MM.1S (cell line): ENCODE data around the gene RNF43.
A peak's percentile ranks its signal among the peaks of the same experiment; 100 is the strongest.

ENCODE experiments used
- DNase-seq: peaks from one replicate; pipeline ENCODE4 v3.0.0-alpha.2; 2015
- H2AFZ ChIP-seq: fragments of 300-600 bp; sonication (generic); 2 replicates; pipeline ENCODE4 v1.6.0; 2016; ENCODE audit warnings: antibody characterized with exemption, low read length
- H3F3A ChIP-seq: fragments of 300-600 bp; sonication (generic); 2 replicates; pipeline ENCODE4 v1.6.1; 2016; ENCODE audit warnings: mild to moderate bottlenecking, antibody characterized with exemption, low read length, moderate library complexity, mixed read lengths; ENCODE audit not compliant: insufficient read depth
- H3K27ac ChIP-seq: fragments of 300-600 bp; sonication (generic); 2 replicates; pipeline ENCODE4 v1.5.1; 2016; ENCODE audit warnings: mild to moderate bottlenecking, low read length
- H3K27me3 ChIP-seq: fragments of 300-600 bp; sonication (generic); replicated peaks from 2 replicates; pipeline ENCODE4 v1.6.0; 2016; ENCODE audit warnings: low read length; ENCODE audit not compliant: insufficient read depth
- H3K36me3 ChIP-seq: fragments of 300-600 bp; sonication (generic); replicated peaks from 2 replicates; pipeline ENCODE4 v1.6.1; 2016; ENCODE audit warnings: mild to moderate bottlenecking, low read length, mixed read lengths; ENCODE audit not compliant: insufficient read depth
- H3K4me1 ChIP-seq: fragments of 300-600 bp; sonication (generic); 2 replicates; pipeline ENCODE4 v1.6.1; 2016; ENCODE audit warnings: low read length, mixed read lengths
- H3K4me2 ChIP-seq: fragments of 300-600 bp; sonication (generic); 2 replicates; pipeline ENCODE4 v1.6.0; 2016; ENCODE audit warnings: low read depth, low read length
- H3K4me3 ChIP-seq: fragments of 300-600 bp; sonication (generic); 2 replicates; pipeline ENCODE4 v1.5.1; 2016; ENCODE audit warnings: low read length, mixed read lengths
- H3K79me2 ChIP-seq: fragments of 300-600 bp; sonication (generic); 2 replicates; pipeline ENCODE4 v1.6.1; 2016; ENCODE audit warnings: mixed run types, low read length, mixed read lengths
- H3K9ac ChIP-seq: fragments of 300-600 bp; sonication (generic); 2 replicates; pipeline ENCODE4 v1.6.1; 2016; ENCODE audit warnings: low read length, mixed read lengths
- H3K9me2 ChIP-seq: fragments of 300-600 bp; sonication (generic); replicated peaks from 2 replicates; pipeline ENCODE4 v1.6.1; 2016; ENCODE audit warnings: mild to moderate bottlenecking, low read length, mixed read lengths; ENCODE audit not compliant: insufficient read depth
- H3K9me3 ChIP-seq: fragments of 300-600 bp; sonication (generic); replicated peaks from 2 replicates; pipeline ENCODE4 v1.6.1; 2016; ENCODE audit warnings: mild to moderate bottlenecking, low read length, mixed read lengths; ENCODE audit not compliant: insufficient read depth
- H4K20me1 ChIP-seq: fragments of 300-600 bp; sonication (generic); 2 replicates; pipeline ENCODE4 v1.6.1; 2016; ENCODE audit warnings: mild to moderate bottlenecking, low read length, moderate library complexity, mixed read lengths; ENCODE audit not compliant: insufficient read depth
- EZH2 ChIP-seq: fragments of 300-600 bp; sonication (generic); optimal IDR thresholded peaks from 2 replicates; pipeline ENCODE3; 2017; ENCODE audit warnings: low read depth, mild to moderate bottlenecking, antibody characterized with exemption, low read length, mixed read lengths
- EZH2phosphoT487 ChIP-seq: fragments of 300-600 bp; sonication (generic); IDR thresholded peaks from 2 replicates; pipeline ENCODE4 v1.6.1; 2018; ENCODE audit warnings: antibody characterized with exemption, low read length
- TF ChIP-seq, protein P1 (sequence below): fragments of 300-600 bp; sonication (generic); IDR thresholded peaks from 2 replicates; pipeline ENCODE4 v1.5.1; 2016; ENCODE audit warnings: antibody characterized with exemption, low read length, mixed read lengths

The RNF43 gene

DNA sequence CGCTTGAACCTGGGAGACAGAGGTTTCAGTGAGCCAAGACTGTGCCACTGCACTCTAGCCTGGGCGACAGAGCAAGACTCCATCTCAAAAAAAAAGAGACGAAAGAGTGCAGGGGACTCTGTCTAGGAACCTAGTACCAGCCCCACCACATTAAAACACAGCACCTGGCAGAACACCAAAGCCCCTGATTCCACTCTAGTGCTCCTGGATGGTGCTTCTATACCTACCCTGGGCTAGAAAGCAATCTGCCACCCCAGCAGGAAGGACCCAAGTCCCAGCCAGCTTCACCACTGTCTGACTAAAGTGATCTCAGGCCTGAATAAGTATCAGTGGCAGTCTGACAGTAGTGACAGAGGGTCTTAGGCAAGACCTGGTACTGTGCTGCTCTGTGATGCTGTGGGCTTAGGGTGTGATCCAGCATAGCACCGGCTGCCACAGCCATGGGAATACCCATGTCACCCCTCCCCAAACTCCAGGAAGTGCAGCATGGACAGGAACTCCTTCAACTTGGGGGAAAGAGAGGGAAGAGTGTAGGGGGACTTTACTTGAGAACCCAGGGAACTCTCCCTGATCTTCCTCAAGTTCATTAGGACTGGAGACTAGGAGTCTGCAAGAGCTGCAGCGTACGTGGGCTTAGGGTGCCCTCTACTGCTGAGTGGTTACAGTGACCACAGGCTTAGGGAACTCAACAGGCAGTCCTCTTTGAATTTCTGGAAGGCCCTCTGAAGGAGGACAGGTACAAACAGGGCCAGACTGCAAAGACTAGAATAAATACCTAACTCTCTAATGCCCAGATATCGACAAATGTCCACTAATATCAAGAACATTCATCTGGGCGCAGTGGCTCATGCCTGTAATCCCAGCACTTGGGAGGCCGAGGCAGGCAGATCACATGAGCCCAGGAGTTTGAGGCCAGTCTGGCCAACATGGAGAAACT, 30.0 kb upstream of the RNF43 start:
- TF ChIP-seq, protein P1, sequence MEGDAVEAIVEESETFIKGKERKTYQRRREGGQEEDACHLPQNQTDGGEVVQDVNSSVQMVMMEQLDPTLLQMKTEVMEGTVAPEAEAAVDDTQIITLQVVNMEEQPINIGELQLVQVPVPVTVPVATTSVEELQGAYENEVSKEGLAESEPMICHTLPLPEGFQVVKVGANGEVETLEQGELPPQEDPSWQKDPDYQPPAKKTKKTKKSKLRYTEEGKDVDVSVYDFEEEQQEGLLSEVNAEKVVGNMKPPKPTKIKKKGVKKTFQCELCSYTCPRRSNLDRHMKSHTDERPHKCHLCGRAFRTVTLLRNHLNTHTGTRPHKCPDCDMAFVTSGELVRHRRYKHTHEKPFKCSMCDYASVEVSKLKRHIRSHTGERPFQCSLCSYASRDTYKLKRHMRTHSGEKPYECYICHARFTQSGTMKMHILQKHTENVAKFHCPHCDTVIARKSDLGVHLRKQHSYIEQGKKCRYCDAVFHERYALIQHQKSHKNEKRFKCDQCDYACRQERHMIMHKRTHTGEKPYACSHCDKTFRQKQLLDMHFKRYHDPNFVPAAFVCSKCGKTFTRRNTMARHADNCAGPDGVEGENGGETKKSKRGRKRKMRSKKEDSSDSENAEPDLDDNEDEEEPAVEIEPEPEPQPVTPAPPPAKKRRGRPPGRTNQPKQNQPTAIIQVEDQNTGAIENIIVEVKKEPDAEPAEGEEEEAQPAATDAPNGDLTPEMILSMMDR: peak; percentile 89
- TF ChIP-seq EZH2 (no peak), EZH2phosphoT487 (no peak)
- Histone ChIP-seq H3K27ac (no peak overlapping the region), H3K4me1 (no peaks in the 10 kb centered on the region), H2AFZ (no peak overlapping the region), H3K9me2 (no peaks in the 10 kb centered on the region), H3K4me2 (no peak overlapping the region), H3K9ac (no peak overlapping the region), H3K79me2 (no peaks in the 10 kb centered on the region), H4K20me1 (no peaks in the 10 kb centered on the region), H3K9me3 (no peaks in the 10 kb centered on the region), H3K27me3 (no peaks in the 10 kb centered on the region), H3F3A (no peaks in the 10 kb centered on the region), H3K4me3 (no peak overlapping the region), H3K36me3 (no peaks in the 10 kb centered on the region)
- DNase-seq: peak; percentile 84

DNA sequence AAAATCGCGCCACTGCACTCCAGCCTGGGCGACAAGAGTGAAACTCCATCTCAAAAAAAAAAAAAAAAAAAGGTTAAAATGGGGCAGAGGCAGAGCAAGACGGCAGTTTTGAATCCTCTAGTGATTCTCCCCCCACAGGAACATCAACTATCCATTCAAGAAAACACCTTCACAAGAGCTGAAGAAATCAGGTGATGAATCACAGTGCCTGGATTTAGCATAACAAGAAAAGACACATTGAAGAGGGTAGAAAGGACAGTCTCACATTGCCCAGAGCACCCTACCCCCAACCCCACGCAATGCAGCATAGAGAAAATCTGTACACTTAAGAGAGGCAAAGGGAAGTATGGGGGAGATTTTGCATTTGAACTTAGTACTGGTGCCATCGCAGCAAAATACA, 28.8 kb upstream of the RNF43 start:
- Histone ChIP-seq H4K20me1 (no peaks in the 10 kb centered on the region), H3K4me1 (no peaks in the 10 kb centered on the region), H3K4me3 (no peak overlapping the region), H3K4me2 (no peak overlapping the region), H3K9ac (no peak overlapping the region), H3K79me2 (no peaks in the 10 kb centered on the region), H3K27ac (no peak overlapping the region), H3K9me3 (no peaks in the 10 kb centered on the region), H3F3A (no peaks in the 10 kb centered on the region), H3K36me3 (no peaks in the 10 kb centered on the region), H3K27me3 (no peaks in the 10 kb centered on the region), H2AFZ (no peak overlapping the region), H3K9me2 (no peaks in the 10 kb centered on the region)
- TF ChIP-seq EZH2phosphoT487 (no peak), EZH2 (no peak)
- TF ChIP-seq, protein P1: no peak
- DNase-seq: no peak

DNA sequence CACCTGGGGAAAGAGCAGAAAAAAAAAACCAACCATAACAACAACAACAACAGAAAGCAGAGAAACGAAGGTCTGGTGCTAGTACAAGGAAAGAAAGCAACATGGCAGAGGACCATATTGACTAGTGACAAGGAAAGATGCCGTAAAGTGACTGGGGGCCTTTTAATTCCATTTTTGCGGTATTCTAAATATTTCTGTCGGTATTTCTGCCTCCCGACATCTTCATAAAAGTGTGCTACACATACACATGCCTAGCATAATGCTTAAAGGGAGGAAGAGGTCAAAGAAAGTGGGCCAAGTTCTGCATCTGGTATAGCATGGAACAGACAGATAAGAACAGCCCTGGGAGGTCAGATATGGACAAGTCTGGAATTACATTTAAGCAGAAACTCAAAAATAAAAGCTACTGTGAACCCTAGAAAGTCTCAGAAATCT, 19.5 kb upstream of the RNF43 start:
- no peak for DNase-seq
- Histone ChIP-seq H3K4me2 (no peak overlapping the region), H3K9ac (no peak overlapping the region), H3K9me2 (no peaks in the 10 kb centered on the region), H3K4me1 (no peaks in the 10 kb centered on the region), H2AFZ (no peak overlapping the region), H3F3A (no peaks in the 10 kb centered on the region), H3K27me3 (no peaks in the 10 kb centered on the region), H3K27ac (no peak overlapping the region), H3K79me2 (no peaks in the 10 kb centered on the region), H3K36me3 (no peaks in the 10 kb centered on the region), H3K4me3 (no peak overlapping the region), H3K9me3 (no peaks in the 10 kb centered on the region), H4K20me1 (no peaks in the 10 kb centered on the region)
- TF ChIP-seq, protein P1: no peak
- TF ChIP-seq EZH2phosphoT487 (no peak), EZH2 (no peak)
